Activated naive CD4-positive, alpha-beta T cell treated with anti-CD3 and anti-CD28 coated beads, Interleukin-2, amount 50 U/mL, for 24 hours (primary cell): ENCODE data around the gene ZNF132.
"Not testable (repeated sequence)": the region's sequence is repeated elsewhere in the genome, so short reads cannot be mapped to it uniquely, and the experiment has no call there.

Experiments used
- H3K27ac Mint-ChIP-seq: one replicate; pipeline ENCODE4 v1.8.0; 2021; ENCODE audit warnings: mild to moderate bottlenecking, mixed read lengths
- H3K27me3 Mint-ChIP-seq: one replicate; pipeline ENCODE4 v1.8.0; 2021; ENCODE audit warnings: mixed read lengths
- H3K36me3 Mint-ChIP-seq: one replicate; pipeline ENCODE4 v1.8.0; 2021; ENCODE audit warnings: mixed read lengths
- H3K4me1 Mint-ChIP-seq: one replicate; pipeline ENCODE4 v1.8.0; 2021; ENCODE audit warnings: mixed read lengths
- H3K4me3 Mint-ChIP-seq: one replicate; pipeline ENCODE4 v1.8.0; 2021; ENCODE audit warnings: mild to moderate bottlenecking, mixed read lengths
- H3K9me3 Mint-ChIP-seq: one replicate; pipeline ENCODE4 v1.8.0; 2021; ENCODE audit warnings: mixed read lengths

Gene ZNF132

DNA sequence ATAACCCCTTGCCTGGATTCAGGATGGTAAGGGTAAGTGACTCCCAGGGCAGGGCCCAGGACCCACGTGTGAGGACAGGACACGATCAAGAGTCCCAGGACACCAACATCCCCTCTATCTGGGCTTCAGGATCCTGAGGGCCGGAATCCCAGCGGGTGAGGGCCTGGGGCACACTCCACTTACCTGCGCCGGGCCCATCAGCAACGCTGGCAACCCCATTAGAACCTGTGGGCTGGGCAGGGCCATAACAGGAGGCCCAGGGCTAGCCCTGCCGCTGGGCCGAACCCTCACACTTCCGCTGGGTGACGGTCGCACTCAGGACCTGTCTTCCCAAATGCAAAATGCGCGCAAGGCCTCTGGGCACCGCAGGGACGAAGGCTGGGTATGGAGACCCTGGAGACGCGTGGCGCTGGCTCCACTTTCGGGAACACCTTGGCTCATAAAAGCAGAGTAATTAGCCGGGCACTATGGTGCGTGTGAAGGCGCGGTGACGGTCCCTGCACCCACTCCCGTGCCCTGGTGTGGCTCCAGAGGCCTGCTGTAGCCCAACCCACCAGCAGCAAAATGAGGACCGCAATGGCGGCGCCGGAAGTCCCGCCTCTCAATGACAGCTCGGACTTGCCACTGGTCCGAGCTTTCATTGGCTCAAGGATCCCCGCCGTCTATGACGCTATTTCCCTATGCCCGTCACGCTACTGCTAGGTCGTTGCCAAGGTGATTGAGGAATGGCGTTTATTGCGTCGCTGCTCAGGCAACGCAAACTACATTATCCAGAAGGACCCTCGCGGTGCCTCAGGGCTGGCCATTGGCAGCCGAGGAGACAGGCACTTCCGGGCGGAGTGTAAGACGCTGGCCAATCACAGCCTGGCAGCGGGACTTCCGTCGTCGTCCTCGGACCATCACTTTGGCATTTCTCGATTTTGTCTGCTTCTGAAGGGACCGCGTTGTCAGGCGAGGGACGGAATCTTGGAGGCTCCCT is at the start of gene ZNF132:
ZNF132 (minus strand) TSS at position 578 of the 979 bp plus-strand sequence; CDS start at position 246, 332 bp downstream.
- H3K27ac Mint-ChIP-seq: peak within 1 kb of the TSS; percentile 93
- peak within 1 kb of the TSS; percentile 95 for H3K4me3 Mint-ChIP-seq
- H3K27me3 Mint-ChIP-seq: no peaks in the 10 kb centered on the region
- H3K4me1 Mint-ChIP-seq: peaks cover 23% of the 10 kb centered on the region
- H3K9me3 Mint-ChIP-seq: peaks cover 18% of the 10 kb centered on the region
- H3K36me3 Mint-ChIP-seq: peaks cover 38% of the 10 kb centered on the region

DNA sequence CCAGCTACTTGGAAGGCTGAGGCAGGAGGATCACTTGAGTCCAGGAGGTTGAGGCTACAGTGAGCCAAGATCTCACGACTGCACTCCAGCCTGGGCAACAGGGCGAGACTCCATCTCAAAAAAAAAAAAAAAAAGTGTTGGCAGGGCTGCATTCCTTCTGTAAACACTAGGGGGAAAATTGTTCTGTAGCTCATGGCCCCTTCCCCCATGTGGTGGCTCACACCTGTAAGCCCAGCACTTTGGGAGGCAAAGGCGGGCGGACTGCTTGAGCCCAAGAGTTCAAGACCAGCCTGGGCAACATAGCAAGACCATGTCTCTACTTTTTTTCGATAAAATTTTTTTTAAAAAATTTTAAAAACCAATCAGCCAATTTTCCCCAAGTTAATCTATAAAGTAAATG is 44.4 kb upstream of the ZNF132 start:
- not testable (repeated sequence) for H3K4me3 Mint-ChIP-seq, H3K36me3 Mint-ChIP-seq, H3K9me3 Mint-ChIP-seq, H3K27me3 Mint-ChIP-seq, H3K27ac Mint-ChIP-seq, H3K4me1 Mint-ChIP-seq

DNA sequence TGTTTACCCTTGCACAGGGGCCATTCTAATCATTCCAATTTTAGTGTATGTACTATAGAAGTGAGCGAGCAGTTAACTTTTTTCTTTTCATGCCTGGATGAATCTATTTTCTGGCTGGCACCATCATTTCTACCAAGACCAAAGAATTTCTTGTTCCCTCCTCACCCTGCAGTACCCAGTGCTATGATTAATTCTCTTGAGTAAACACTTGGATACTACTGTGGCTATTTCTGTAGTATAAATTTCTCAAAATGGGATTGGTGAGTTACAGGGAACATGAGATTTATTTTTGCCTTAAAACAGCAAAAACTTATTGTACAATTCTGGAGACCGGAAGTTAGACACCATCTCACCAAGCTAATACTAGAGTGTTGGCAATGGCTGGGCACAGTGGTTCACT is 43.8 kb upstream of the ZNF132 start:
- no peaks in the 10 kb centered on the region for H3K9me3 Mint-ChIP-seq
- H3K4me1 Mint-ChIP-seq: no peaks in the 10 kb centered on the region
- H3K4me3 Mint-ChIP-seq: no peak overlapping the region
- H3K27ac Mint-ChIP-seq: no peak overlapping the region
- H3K27me3 Mint-ChIP-seq: no peaks in the 10 kb centered on the region
- H3K36me3 Mint-ChIP-seq: peaks cover 5% of the 10 kb centered on the region

DNA sequence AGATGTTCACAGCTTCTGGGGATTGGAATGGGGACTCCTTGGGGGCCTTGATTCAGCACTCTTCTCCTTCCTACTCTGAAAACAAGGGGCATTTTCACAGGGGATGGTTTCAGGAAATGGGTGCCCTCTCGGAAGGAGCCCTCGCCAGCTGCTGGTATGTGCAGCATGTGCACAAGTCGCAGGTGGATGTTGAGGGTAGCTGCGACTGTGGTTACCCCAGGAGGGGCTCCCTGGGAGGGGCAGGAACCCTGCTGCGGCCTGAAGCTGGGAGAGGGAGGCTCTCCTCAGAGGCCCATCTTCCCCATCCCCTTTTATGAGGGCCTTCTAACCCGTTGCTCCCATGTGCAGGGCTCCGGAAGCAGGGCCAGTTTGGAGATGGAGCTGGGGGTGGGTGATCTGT is 42.4 kb upstream of the ZNF132 start:
- H3K36me3 Mint-ChIP-seq: peaks cover 5% of the 10 kb centered on the region
- H3K27ac Mint-ChIP-seq: peak overlapping the region; percentile 12
- no peaks in the 10 kb centered on the region for H3K4me1 Mint-ChIP-seq
- H3K4me3 Mint-ChIP-seq: no peak overlapping the region
- H3K9me3 Mint-ChIP-seq: no peaks in the 10 kb centered on the region
- H3K27me3 Mint-ChIP-seq: no peaks in the 10 kb centered on the region

DNA sequence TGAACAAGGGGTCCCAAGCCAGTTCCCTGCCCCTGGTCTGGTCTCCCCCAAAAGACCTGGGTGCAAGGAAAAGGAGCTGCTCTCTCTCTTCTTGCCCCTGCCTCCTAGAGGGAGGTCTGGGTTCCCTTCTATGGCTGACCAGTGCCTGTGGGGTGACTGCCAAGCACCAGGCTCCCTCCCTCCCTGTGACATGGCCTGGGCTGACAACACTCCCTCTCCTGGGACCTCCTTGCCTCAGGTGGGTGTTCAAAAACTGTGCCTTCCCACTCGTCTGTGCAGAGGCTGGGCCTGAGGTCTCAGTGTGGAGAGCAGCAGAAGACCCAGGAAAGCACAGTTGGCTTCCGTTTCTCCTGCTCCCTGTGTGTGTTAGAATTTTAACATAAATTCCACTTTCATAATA is 40.9 kb upstream of the ZNF132 start:
- H3K4me1 Mint-ChIP-seq: peaks cover 7% of the 10 kb centered on the region
- H3K36me3 Mint-ChIP-seq: peaks cover 5% of the 10 kb centered on the region
- no peak overlapping the region for H3K4me3 Mint-ChIP-seq
- no peak overlapping the region for H3K27ac Mint-ChIP-seq
- H3K27me3 Mint-ChIP-seq: no peaks in the 10 kb centered on the region
- H3K9me3 Mint-ChIP-seq: no peaks in the 10 kb centered on the region

DNA sequence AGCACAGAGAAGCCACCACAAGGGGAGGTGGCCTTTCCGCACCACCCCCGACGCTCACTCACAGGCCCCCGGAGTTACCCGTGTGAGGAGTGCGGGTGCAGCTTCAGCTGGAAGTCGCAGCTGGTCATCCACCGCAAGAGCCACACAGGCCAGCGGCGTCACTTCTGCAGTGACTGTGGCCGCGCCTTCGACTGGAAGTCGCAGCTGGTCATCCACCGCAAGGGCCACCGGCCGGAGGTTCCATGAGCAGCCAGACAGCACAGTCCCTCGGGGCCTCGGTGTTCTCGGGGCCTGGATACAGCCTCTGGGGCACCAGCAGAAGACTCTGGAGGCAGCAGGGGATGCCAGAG is 40.5 kb upstream of the ZNF132 start:
- no peak overlapping the region for H3K27ac Mint-ChIP-seq
- H3K36me3 Mint-ChIP-seq: peaks cover 5% of the 10 kb centered on the region
- H3K9me3 Mint-ChIP-seq: no peaks in the 10 kb centered on the region
- H3K4me3 Mint-ChIP-seq: no peak overlapping the region
- H3K4me1 Mint-ChIP-seq: peaks cover 7% of the 10 kb centered on the region
- H3K27me3 Mint-ChIP-seq: no peaks in the 10 kb centered on the region

DNA sequence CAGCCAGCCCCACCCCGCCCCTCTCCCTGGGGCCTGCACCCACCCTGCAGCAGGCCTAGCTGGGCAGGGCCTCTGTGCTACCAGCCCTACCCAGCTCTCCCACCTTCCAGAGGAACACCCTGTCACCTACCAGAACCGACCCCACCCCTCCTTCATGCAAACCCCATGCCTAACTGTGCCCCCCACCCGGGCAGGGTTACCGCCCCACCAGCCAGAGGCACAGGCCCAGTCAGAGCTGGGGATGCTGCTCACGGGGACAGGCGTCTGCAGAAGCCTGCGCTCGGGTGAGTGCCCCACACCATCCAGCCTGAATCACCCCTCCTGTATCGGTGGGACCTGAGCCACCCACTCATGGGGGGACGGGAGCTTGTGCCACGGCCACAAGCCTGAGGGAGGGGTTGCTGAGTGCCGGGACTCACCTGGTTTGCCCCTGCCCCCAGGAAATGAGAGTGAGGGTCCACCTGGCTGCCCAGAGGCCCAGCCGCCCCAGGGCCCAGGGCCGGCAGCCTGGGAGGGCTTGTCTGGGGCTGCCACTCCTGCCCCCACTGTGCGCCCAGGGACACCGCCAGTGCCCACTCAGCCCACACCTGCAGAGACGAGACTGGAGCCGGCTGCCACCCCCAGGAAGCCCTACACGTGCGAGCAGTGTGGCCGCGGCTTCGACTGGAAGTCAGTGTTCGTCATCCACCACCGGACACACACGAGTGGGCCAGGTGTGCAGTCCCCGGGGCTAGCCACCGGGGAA is 40.0 kb upstream of the ZNF132 start:
- H3K4me3 Mint-ChIP-seq: no peak overlapping the region
- H3K4me1 Mint-ChIP-seq: peaks cover 11% of the 10 kb centered on the region
- H3K9me3 Mint-ChIP-seq: no peaks in the 10 kb centered on the region
- H3K36me3 Mint-ChIP-seq: peaks cover 5% of the 10 kb centered on the region
- H3K27ac Mint-ChIP-seq: no peak overlapping the region
- no peaks in the 10 kb centered on the region for H3K27me3 Mint-ChIP-seq

DNA sequence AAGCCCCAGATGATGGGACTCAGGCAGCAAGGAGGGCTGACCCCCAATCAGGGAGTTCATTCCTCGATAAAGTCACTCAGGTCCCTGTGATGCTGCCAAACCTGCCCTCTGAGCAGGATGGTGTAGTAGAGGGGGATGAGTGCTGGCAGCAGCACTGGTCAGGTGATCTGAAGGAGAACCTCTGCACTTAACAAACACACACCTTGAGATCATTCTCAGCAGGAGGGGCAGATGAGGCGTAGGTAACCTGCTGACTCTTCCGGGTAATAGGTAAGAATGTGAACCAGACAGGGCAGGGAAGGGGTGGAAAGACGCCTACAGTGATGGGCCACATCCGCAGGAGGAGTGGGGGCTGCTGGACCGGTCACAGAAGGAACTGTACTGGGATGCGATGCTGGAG is 39.4 kb upstream of the ZNF132 start:
- H3K9me3 Mint-ChIP-seq: no peaks in the 10 kb centered on the region
- H3K4me3 Mint-ChIP-seq: no peak overlapping the region
- H3K27me3 Mint-ChIP-seq: no peaks in the 10 kb centered on the region
- H3K36me3 Mint-ChIP-seq: peaks cover 5% of the 10 kb centered on the region
- H3K4me1 Mint-ChIP-seq: peaks cover 15% of the 10 kb centered on the region
- H3K27ac Mint-ChIP-seq: no peak overlapping the region

DNA sequence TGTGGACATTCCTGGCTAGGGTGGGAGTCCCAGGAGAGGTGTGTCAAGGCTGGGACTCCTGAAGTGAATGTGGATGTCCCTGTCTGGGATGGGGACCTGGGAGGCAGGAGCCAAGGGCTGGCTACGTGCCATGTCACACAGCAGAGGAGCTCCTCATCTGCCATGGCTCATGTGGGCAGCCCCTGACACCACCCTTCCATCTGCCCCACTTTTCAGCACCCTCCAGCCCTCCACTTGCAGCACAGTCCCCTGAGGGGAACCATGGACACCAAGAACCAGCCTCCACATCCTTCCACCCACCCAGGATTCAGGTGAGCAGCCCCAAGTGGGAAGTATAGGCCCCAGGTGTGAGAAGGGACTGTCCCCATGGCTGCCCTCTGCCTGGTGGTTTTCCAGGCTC is 37.9 kb upstream of the ZNF132 start:
- no peaks in the 10 kb centered on the region for H3K9me3 Mint-ChIP-seq
- peaks cover 15% of the 10 kb centered on the region for H3K4me1 Mint-ChIP-seq
- peaks cover 3% of the 10 kb centered on the region for H3K36me3 Mint-ChIP-seq
- H3K27ac Mint-ChIP-seq: no peak overlapping the region
- peak overlapping the region; percentile 11 for H3K4me3 Mint-ChIP-seq
- no peaks in the 10 kb centered on the region for H3K27me3 Mint-ChIP-seq

DNA sequence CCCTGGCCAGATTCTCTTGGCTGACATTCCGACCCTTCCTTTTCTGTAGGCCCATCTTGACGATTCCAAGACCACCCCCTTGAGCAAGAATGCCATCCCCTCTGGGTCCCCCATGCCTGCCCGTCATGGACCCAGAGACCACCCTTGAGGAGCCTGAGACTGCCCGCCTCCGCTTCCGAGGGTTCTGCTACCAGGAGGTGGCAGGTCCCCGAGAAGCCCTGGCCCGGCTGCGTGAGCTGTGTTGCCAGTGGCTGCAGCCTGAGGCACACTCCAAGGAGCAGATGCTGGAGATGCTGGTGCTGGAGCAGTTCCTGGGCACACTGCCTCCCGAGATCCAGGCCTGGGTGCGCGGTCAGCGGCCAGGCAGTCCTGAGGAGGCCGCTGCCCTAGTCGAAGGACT is 37.2 kb upstream of the ZNF132 start:
- peak overlapping the region; percentile 93 for H3K4me3 Mint-ChIP-seq
- H3K27me3 Mint-ChIP-seq: no peaks in the 10 kb centered on the region
- no peaks in the 10 kb centered on the region for H3K9me3 Mint-ChIP-seq
- peaks cover 15% of the 10 kb centered on the region for H3K4me1 Mint-ChIP-seq
- peak overlapping the region; percentile 95 for H3K27ac Mint-ChIP-seq
- peaks cover 1% of the 10 kb centered on the region for H3K36me3 Mint-ChIP-seq

DNA sequence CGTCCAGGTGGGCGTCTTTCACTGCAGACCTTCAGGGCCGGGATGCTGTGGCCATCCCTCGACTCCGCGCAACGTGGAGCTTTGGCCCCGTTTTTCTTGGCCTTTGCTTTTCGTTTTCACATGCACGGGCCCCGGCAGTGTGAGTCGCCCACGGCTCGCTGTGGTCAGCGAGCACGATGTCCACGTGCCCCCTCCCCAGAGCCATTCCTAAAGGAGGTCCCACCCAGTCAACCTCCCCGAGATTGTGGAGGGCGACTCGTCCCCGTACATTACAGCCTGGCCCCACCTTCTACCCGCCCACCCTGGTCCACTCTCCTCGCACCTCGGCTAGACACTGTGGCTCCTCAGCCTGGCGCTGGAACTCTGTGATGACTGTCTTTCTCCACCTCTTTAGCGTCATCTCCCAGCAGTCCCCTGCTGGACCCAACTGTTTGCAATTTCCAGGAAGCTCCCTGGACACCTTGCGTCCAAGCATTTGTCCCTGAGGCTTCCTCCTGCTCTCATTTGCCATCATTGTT is 36.6 kb upstream of the ZNF132 start:
- no peaks in the 10 kb centered on the region for H3K27me3 Mint-ChIP-seq
- H3K4me1 Mint-ChIP-seq: peaks cover 15% of the 10 kb centered on the region
- peak overlapping the region; percentile 93 for H3K4me3 Mint-ChIP-seq
- H3K9me3 Mint-ChIP-seq: no peaks in the 10 kb centered on the region
- peak overlapping the region; percentile 95 for H3K27ac Mint-ChIP-seq
- H3K36me3 Mint-ChIP-seq: no peaks in the 10 kb centered on the region

DNA sequence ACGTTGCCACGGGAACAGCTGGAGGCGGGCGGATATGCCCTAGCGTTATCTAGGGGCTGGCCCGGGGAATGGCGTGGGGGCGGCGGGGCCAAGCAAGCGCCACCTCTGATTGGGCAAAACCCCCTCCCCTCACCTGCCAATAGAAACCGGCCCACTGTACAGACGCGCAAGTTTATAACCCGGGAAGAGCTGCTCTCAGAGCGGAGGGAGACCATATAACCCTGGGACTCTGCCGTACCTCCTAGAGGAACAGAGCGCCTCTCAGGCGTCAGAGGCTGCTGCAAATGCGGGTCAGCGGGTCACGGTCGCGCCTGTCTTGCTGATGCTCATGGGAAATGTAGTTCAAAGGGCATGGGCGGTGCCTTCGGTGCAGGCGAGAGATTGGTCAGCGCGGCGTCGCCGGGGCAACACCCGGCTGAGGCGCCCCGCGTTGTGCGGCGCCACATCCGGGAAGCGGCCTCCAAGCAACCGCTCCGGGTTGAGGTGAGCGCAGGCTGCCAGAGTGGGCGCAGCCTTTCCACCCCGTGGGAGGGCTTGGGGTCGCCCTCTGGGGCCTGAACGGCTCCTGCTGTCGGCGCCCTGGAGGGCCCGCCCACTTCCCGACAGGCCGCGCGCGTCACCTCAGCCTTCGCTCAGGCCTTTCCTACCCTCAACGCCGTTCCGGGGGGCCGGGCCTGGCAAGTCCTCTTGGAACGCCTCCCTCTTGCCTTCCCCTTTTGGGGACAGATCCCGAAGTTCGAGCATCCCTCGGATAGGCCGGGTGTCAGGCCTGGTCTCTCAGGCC is 36.0 kb upstream of the ZNF132 start, which contains the start of gene ZNF446:
ZNF446 (plus strand) TSS at position 639 of the 784 bp plus-strand sequence. CDS start 867 bp downstream, outside the sequence.
- H3K36me3 Mint-ChIP-seq: no peaks in the 10 kb centered on the region
- H3K27ac Mint-ChIP-seq: peak within 1 kb of the TSS; percentile 95
- H3K9me3 Mint-ChIP-seq: no peaks in the 10 kb centered on the region
- peaks cover 15% of the 10 kb centered on the region for H3K4me1 Mint-ChIP-seq
- H3K4me3 Mint-ChIP-seq: peak within 1 kb of the TSS; percentile 93
- no peaks in the 10 kb centered on the region for H3K27me3 Mint-ChIP-seq

DNA sequence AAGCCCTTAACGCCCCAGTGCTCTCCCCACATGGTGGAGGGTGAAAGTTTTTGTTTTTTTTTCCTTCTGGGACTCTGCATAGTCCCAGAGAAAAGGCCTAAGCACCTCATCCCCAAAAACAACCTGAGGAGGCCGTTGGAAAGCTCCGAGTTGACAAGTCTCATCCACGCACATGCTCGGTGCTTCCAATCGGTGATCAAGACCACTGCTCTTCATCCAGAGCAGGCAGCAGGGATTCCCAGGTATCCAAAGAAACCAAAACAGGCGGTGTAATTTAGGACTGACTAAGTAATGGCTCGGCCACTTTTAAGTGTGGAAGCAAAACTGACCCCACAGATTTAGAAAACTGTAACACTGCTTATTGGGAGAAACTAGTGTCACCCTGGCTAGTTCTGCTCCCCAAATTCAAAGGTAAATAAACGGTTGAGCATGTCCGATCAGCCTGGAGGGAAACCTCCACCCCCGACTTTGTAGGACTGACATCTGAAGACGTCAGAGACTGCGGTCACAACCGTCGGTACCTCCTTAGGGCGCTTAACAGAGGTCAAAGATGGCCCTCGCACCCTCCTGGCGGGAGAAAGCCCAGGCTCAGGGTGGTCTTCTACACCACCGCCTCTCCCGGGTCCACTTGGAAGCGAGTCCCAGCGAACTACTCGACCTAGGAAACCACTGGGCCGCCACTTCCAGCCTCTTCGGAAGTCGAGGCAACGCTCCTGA is 35.2 kb upstream of the ZNF132 start:
- Mint-ChIP-seq H3K9me3 (no peaks in the 10 kb centered on the region), H3K27ac (no peak overlapping the region), H3K27me3 (no peaks in the 10 kb centered on the region), H3K36me3 (no peaks in the 10 kb centered on the region), H3K4me3 (peak overlapping the region; percentile 93), H3K4me1 (peaks cover 15% of the 10 kb centered on the region)

DNA sequence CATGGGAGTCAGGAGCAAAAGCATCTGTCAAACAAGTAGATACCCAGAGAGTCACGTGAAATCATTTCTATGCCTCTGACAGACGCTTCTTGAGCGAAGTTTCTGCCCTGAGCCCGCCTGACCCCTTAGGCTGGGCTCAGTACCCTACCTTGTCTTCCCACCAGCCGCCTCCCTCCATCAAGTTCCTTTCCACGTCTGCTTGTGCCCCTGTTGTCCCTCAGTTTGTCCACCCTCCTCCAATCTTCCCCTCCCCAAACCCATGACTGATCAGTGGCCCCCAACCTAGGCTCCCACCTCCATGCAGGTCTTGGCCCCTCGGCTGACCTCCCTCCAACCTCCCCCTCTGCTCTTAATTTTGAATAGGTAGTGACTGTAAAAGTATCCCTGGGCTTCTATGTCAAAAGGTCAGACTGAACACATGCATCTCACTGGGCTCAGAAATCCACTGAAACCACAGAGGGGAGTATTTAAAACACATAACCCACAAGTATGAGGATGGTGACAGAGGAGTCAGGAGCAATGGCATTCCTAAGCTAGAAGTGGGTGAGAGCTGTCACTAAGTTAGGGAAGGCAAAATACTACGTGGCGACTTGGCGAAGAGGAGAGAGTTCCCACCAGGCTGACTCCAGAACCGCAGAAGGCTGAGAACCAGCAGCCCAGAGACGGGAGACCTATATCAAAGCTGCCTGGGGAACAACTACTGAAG is 34.5 kb upstream of the ZNF132 start:
- no peak overlapping the region for H3K27ac Mint-ChIP-seq
- no peaks in the 10 kb centered on the region for H3K27me3 Mint-ChIP-seq
- H3K4me3 Mint-ChIP-seq: no peak overlapping the region
- H3K36me3 Mint-ChIP-seq: no peaks in the 10 kb centered on the region
- peaks cover 15% of the 10 kb centered on the region for H3K4me1 Mint-ChIP-seq
- no peaks in the 10 kb centered on the region for H3K9me3 Mint-ChIP-seq
